Smooth muscle cell (in vitro differentiated cells): ENCODE measurements around the gene FAF2. TPM values are rescaled to one million over a fixed set of nuclear protein-coding genes. Genes with fewer than 3 reads are reported as not detected.

Experiments used
- DNase-seq: peaks from one replicate; lab custom pipeline; 2025; ENCODE audit not compliant: unreplicated experiment; lab: John Stamatoyannopoulos, UW
- H2AFZ ChIP-seq: fragments of 200-600 bp; sonication (generic); 2 replicates; pipeline ENCODE4 v1.6.0; 2016; ENCODE audit warnings: antibody characterized with exemption, low read depth, mild to moderate bottlenecking
- H3F3A ChIP-seq: fragments of 200-600 bp; sonication (generic); 2 replicates; pipeline ENCODE4 v1.6.0; 2017; ENCODE audit warnings: antibody characterized with exemption, low read depth
- H3K27ac ChIP-seq: fragments of 200-600 bp; sonication (generic); 2 replicates; pipeline ENCODE4 v1.5.1; 2016; ENCODE audit warnings: low read depth, mild to moderate bottlenecking
- H3K27me3 ChIP-seq: fragments of 200-600 bp; sonication (generic); 2 replicates; pipeline ENCODE4 v1.6.1; 2016; ENCODE audit warnings: low read depth, mild to moderate bottlenecking
- H3K36me3 ChIP-seq: fragments of 200-600 bp; sonication (generic); 2 replicates; pipeline ENCODE4 v1.5.1; 2016; ENCODE audit warnings: low read depth
- H3K4me1 ChIP-seq: fragments of 200-600 bp; sonication (generic); 2 replicates; pipeline ENCODE4 v1.5.1; 2016; ENCODE audit warnings: low read depth
- H3K4me2 ChIP-seq: fragments of 200-600 bp; sonication (generic); 2 replicates; pipeline ENCODE4 v1.6.0; 2016; ENCODE audit warnings: mild to moderate bottlenecking
- H3K4me3 ChIP-seq: fragments of 200-600 bp; sonication (generic); 2 replicates; pipeline ENCODE4 v1.5.1; 2016; ENCODE audit warnings: mild to moderate bottlenecking
- H3K79me2 ChIP-seq: fragments of 200-600 bp; sonication (generic); 2 replicates; pipeline ENCODE4 v1.6.0; 2016; ENCODE audit warnings: low read depth, mild to moderate bottlenecking
- H3K9ac ChIP-seq: fragments of 200-600 bp; sonication (generic); 2 replicates; pipeline ENCODE4 v1.6.0; 2016; ENCODE audit warnings: low read depth
- H3K9me3 ChIP-seq: fragments of 200-600 bp; sonication (generic); replicated peaks from 2 replicates; pipeline ENCODE4 v1.5.1; 2016; ENCODE audit warnings: low read depth
- H4K20me1 ChIP-seq: fragments of 200-600 bp; sonication (generic); 2 replicates; pipeline ENCODE4 v1.6.0; 2016; ENCODE audit warnings: low read depth
- WGBS: methylation state at CpG from one replicate; pipeline ENCODE4 v1.1.7; 2016; ENCODE audit warnings: low lambda C conversion rate; 5-methylcytosine and 5-hydroxymethylcytosine counted together
- polyA plus RNA-seq: library from polyadenylated mRNA; unstranded; fragments of >200 nt; fragmentation: Nextera tagmentation; extraction: Ambion mirVana; gene quantifications from 2 replicates; pipeline ENCODE4 v1.2.1, GENCODE V29; 2016
- total RNA-seq: library from RNA; depleted of rRNA; stranded (reverse); fragments of >200 nt; gene quantifications from 2 replicates; pipeline ENCODE4 v1.2.3, GENCODE V29; 2014
- TF ChIP-seq, protein P1 (sequence below): fragments of 200-600 bp; sonication (generic); IDR thresholded peaks from 2 replicates; pipeline ENCODE4 v1.5.1; 2017; ENCODE audit warnings: borderline replicate concordance, mild to moderate bottlenecking, antibody characterized with exemption; ENCODE audit not compliant: insufficient read depth, poor library complexity, severe bottlenecking

The FAF2 gene
- total and polyA plus RNA-seq, 2 experiments from 2014 or later, result 38.2 to 51.3 TPM

DNA sequence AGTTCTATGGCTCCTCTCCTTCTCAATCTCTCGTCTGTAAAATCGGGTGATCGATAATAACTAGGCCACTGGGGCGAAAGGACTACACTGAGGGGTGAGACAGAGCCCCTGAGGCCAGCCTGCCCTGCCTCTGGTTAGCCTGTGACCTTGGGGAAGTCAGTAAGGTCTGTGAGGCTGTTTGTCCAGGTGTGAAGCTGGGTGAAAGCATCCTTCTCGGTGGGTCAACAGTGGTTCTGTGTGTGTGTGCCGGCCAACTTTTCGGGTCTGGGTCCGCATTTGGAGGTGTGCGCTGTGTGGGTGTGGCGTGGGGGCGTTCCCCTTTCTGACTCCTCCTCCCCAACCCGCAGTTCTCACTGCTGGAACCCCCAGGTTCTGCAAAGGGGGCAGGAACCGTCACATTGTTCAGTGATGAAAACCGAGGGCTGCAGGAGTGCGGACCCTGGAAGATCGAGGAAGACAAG, 94.0 kb downstream of the FAF2 start:
- Histone ChIP-seq H3F3A (peaks cover 4% of the 10 kb centered on the region), H3K4me1 (peaks cover 18% of the 10 kb centered on the region), H3K9me3 (no peaks in the 10 kb centered on the region), H3K27ac (no peak overlapping the region), H4K20me1 (no peaks in the 10 kb centered on the region), H3K4me3 (peak overlapping the region; percentile 75), H3K36me3 (no peaks in the 10 kb centered on the region), H3K4me2 (peak overlapping the region; percentile 98), H3K9ac (no peak overlapping the region), H3K79me2 (no peaks in the 10 kb centered on the region), H3K27me3 (no peaks in the 10 kb centered on the region), H2AFZ (peak overlapping the region; percentile 97)
- TF ChIP-seq, protein P1, sequence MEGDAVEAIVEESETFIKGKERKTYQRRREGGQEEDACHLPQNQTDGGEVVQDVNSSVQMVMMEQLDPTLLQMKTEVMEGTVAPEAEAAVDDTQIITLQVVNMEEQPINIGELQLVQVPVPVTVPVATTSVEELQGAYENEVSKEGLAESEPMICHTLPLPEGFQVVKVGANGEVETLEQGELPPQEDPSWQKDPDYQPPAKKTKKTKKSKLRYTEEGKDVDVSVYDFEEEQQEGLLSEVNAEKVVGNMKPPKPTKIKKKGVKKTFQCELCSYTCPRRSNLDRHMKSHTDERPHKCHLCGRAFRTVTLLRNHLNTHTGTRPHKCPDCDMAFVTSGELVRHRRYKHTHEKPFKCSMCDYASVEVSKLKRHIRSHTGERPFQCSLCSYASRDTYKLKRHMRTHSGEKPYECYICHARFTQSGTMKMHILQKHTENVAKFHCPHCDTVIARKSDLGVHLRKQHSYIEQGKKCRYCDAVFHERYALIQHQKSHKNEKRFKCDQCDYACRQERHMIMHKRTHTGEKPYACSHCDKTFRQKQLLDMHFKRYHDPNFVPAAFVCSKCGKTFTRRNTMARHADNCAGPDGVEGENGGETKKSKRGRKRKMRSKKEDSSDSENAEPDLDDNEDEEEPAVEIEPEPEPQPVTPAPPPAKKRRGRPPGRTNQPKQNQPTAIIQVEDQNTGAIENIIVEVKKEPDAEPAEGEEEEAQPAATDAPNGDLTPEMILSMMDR, result no peak
- WGBS, result 39% methylated on average over 16 of the region's 16 CpGs
- no peak for DNase-seq

DNA sequence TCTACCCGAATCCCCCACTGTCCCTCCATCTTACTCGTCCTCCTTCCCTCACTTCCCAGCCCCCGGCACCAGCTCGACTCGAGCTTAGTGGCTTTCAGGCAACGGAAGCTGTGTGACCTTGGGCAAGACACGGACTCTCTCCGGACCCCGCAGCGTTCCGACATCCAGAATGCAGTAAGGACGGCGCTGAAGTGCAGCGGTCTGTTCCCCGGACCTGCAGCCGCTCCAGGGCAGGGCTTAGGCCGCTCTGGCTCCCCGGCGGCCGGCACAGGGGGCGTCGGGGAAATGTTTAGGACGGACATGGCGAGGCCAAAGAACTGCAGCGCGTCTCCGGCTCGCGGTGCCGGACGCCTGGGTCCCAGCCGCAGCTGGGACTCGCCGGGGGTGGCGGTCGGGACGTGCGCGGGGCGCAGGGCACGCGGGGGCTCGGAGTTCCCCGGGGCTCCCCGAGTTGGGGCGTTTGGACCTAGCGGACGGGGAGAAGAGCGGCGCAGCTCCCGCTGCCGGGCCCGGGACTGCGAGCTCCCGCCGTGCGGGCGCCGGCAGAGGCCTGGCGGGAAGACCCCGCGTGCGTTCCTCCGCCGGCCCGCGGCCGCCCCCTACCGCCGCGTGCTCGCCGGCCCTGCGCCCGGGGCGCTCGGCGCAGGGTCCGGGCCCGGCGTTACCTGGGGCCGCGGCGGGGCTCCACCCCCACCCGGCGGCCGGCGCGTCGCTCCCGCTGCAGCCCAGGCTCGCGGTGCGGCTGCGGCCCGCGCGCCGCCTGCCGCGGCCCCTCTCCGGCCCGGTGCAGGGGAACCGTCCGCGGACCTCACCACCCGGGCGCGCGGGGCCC, 94.6 kb downstream of the FAF2 start:
- H2AFZ ChIP-seq, result peak overlapping the region; percentile 97
- H3K4me3 ChIP-seq, result peak overlapping the region; percentile 78
- TF ChIP-seq, protein P1, result peak; percentile 19
- H3K79me2 ChIP-seq, result no peaks in the 10 kb centered on the region
- no peak overlapping the region for H3K27ac ChIP-seq
- H3K9ac ChIP-seq, result peak overlapping the region; percentile 57
- H3K27me3 ChIP-seq, result no peaks in the 10 kb centered on the region
- no peaks in the 10 kb centered on the region for H3K36me3 ChIP-seq
- DNase-seq, result no peak
- no peaks in the 10 kb centered on the region for H3K9me3 ChIP-seq
- peaks cover 4% of the 10 kb centered on the region for H3F3A ChIP-seq
- peaks cover 18% of the 10 kb centered on the region for H3K4me1 ChIP-seq
- no peaks in the 10 kb centered on the region for H4K20me1 ChIP-seq
- WGBS, result 2% methylated on average over 101 of the region's 110 CpGs
- peak overlapping the region; percentile 98 for H3K4me2 ChIP-seq

DNA sequence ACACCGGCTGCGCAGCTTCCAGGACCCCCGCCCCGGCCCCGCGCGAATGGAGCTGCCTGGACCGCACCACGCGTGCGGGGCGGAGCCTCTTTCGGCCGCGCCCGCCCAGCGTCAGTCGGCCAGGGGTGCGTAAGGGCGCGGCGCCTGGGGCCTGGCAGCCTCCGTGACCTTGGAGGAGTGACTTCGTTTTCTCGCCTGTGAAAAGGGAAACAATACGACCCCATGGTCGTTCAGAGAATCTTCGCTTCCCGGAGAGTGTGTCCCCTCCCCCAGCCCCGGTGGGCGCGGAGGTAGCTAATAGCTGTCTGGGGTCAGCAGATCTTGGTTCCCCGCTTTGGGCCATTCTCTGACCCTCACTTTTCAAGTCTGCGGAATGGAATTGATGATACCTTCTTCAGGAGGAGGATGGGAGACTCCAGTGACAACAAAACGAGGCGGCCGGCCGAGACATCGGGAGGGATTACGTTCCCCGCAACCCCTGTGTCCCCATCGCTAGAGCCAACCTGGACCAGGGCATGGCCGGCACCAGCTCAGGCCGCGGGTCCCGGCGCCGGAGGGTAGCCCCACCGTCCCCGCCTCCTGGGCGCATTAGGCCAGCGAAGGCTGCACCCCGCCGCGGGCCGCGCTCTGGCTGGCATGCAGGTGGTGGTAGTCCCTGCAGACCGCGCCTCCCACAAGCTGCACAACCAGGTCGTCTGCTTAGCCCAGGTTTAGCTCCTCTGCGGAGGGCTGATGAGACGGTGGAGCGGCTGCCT, 95.4 kb downstream of the FAF2 start:
- H3K4me1 ChIP-seq, result peaks cover 18% of the 10 kb centered on the region
- H3K4me2 ChIP-seq, result peak overlapping the region; percentile 97
- TF ChIP-seq, protein P1, result no peak
- peak overlapping the region; percentile 10 for H3K27ac ChIP-seq
- peak overlapping the region; percentile 93 for H2AFZ ChIP-seq
- H4K20me1 ChIP-seq, result no peaks in the 10 kb centered on the region
- H3K36me3 ChIP-seq, result no peaks in the 10 kb centered on the region
- H3K4me3 ChIP-seq, result peak overlapping the region; percentile 78
- WGBS, result under 1% methylated on average over 61 of the region's 63 CpGs
- H3K27me3 ChIP-seq, result no peaks in the 10 kb centered on the region
- DNase-seq, result no peak
- no peaks in the 10 kb centered on the region for H3K79me2 ChIP-seq
- peaks cover 4% of the 10 kb centered on the region for H3F3A ChIP-seq
- no peaks in the 10 kb centered on the region for H3K9me3 ChIP-seq
- H3K9ac ChIP-seq, result peak overlapping the region; percentile 34
